ENCODE measurements around the gene RASSF8. TPM values are rescaled to one million over a fixed set of nuclear protein-coding genes. Genes with fewer than 3 reads are reported as not detected.

RASSF8 gene
- total RNA-seq, 1 donor from 2014 or later: 33.7 TPM

- H3K27ac ChIP-seq (replicated peaks): no peak overlapping the region
- no peaks in the 10 kb centered on the region for H3K9me3 ChIP-seq (replicated peaks)
- DNase-seq: no peak
- no peaks in the 10 kb centered on the region for H3K27me3 ChIP-seq (ENCODE audit: low read depth)
- no peak for TF ChIP-seq CTCF (IDR thresholded peaks at IDR 0.05; ENCODE audit: borderline replicate concordance)
- no peak overlapping the region for H3K4me3 ChIP-seq
- no peaks in the 10 kb centered on the region for H3K36me3 ChIP-seq
- H3K4me1 ChIP-seq: peaks cover 34% of the 10 kb centered on the region
- intact Hi-C loops (cut with micrococcal nuclease): no loop called here
These were observed 60.4 kb downstream of the RASSF8 start for GRCh38 chr12:26018926-26019325.

- Histone ChIP-seq H3K27me3 (ENCODE audit: low read depth) (no peaks in the 10 kb centered on the region), H3K4me1 (peaks cover 23% of the 10 kb centered on the region), H3K27ac (replicated peaks) (no peak overlapping the region), H3K36me3 (no peaks in the 10 kb centered on the region), H3K4me3 (no peak overlapping the region), H3K9me3 (replicated peaks) (no peaks in the 10 kb centered on the region)
- no peak for TF ChIP-seq CTCF (IDR thresholded peaks at IDR 0.05; ENCODE audit: borderline replicate concordance)
- no peak for DNase-seq
- intact Hi-C loops (cut with micrococcal nuclease): no loop called here
These were observed 63.1 kb downstream of the RASSF8 start for GRCh38 chr12:26021534-26021933.

DNA sequence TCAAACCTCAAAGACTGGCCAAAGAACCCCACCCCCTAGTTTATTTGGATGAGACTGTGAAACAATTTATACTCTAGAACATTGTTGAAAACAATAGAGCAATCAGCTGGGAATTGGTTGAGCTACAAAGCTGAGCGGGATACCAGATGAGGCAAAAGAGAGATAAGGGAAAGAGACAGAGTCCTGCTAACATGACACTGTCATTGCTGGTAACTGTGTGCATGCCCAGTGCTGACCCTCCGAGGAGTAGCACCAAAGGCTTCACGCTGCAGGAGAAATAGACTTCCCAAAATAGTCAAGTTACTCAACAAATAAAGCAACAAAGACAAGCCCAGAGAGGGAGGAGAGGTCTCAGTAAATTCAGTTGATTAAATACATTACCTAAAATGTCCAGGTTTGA, 63.6 kb downstream of the RASSF8 start:
- H3K36me3 ChIP-seq: no peaks in the 10 kb centered on the region
- no peak overlapping the region for H3K4me3 ChIP-seq
- no peaks in the 10 kb centered on the region for H3K27me3 ChIP-seq (ENCODE audit: low read depth)
- H3K9me3 ChIP-seq (replicated peaks): no peaks in the 10 kb centered on the region
- intact Hi-C loops (cut with micrococcal nuclease): no loop called here
- DNase-seq: no peak
- peaks cover 18% of the 10 kb centered on the region for H3K4me1 ChIP-seq
- H3K27ac ChIP-seq (replicated peaks): no peak overlapping the region
- TF ChIP-seq CTCF (IDR thresholded peaks at IDR 0.05; ENCODE audit: borderline replicate concordance): no peak

DNA sequence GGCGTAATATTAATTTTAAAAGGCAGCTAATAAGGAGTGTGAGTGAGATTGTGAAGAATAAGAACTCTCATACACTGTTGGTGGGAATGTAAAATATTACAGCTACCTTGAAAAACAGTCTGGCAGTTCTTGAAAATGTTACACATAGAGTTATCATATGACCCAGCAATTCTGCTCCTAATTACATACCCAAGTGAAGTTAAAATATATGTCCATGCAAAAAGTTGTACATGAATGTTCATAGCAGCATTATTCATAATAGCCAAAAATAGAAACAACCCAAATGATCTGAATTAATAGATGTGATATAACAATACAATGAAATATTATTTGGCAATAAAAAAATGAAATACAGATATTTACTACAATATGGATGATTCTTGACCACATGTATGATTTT, 68.2 kb downstream of the RASSF8 start:
- intact Hi-C loops (cut with micrococcal nuclease): loop anchor here (5.0 kb wide), 1 partner anchor 589 kb away; no protein-coding TSS in a partner anchor
- H3K27me3 ChIP-seq (ENCODE audit: low read depth): no peaks in the 10 kb centered on the region
- no peaks in the 10 kb centered on the region for H3K36me3 ChIP-seq
- TF ChIP-seq CTCF (IDR thresholded peaks at IDR 0.05; ENCODE audit: borderline replicate concordance): no peak
- no peak for DNase-seq
- no peaks in the 10 kb centered on the region for H3K9me3 ChIP-seq (replicated peaks)
- H3K27ac ChIP-seq (replicated peaks): no peak overlapping the region
- no peak overlapping the region for H3K4me3 ChIP-seq
- H3K4me1 ChIP-seq: peaks cover 19% of the 10 kb centered on the region

DNA sequence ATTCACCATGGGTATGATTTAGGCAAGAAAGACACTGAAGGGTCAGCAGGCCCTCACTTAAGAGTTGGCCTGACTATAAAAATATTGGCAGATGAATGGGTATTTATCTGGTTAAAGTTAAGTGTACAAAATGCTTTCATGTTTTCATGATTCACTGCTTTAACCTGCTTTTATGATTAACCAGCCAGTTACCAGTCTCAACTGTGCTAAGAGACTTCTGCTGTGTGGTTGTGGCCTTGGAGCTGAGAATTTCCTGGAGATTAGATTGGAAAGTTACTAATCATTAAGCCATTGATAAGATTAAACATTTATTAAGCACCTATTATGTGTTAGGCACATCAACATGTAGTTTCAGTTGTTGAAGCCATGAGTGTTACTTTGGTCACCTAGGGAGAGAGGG, 68.9 kb downstream of the RASSF8 start:
- peaks cover 18% of the 10 kb centered on the region for H3K4me1 ChIP-seq
- H3K27ac ChIP-seq (replicated peaks): no peak overlapping the region
- no peaks in the 10 kb centered on the region for H3K36me3 ChIP-seq
- H3K4me3 ChIP-seq: no peak overlapping the region
- H3K27me3 ChIP-seq (ENCODE audit: low read depth): no peaks in the 10 kb centered on the region
- H3K9me3 ChIP-seq (replicated peaks): no peaks in the 10 kb centered on the region
- no peak for DNase-seq
- no peak for TF ChIP-seq CTCF (IDR thresholded peaks at IDR 0.05; ENCODE audit: borderline replicate concordance)
- intact Hi-C loops (cut with micrococcal nuclease): loop anchor here (5.0 kb wide), 1 partner anchor 590 kb away; no protein-coding TSS in a partner anchor

All from left ventricle myocardium inferior (tissue), 1 donor.